Measurements from ENCODE around the gene POLA1. TPM values are rescaled to one million over a fixed set of nuclear protein-coding genes. Genes with fewer than 3 reads are reported as not detected.

The POLA1 gene
- total RNA-seq, 4 donors from 2014 or later = 5.7 to 13.9 (median 9.9) TPM

DNA sequence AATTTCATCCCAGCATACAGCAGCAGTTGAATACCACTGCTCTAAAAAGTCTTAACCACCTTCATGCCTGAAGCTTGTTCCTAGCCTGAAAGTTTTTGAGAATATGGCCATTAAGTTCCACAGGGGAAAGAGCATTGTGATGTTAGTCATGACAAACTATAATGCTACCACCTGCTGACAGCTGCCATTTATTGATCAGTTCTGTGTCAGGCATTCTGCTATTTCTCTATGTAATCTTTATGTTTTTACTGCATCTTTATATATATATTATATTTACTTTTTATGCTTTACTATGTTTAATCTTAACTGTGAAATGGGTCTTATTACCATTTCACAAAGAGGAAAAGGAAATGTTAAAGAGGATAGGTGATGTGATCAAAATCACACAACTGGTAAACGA, 268.1 kb downstream of the POLA1 start:
- no peak for ATAC-seq (ENCODE audit: low FRiP score)
- no peak for DNase-seq (ENCODE audit: low spot score)
- no peak for TF ChIP-seq CTCF (IDR thresholded peaks at IDR 0.05)

GRCh38 chrX:24963823-24964222, 270.1 kb downstream of the POLA1 start:
- no peak for DNase-seq (ENCODE audit: low spot score)
- TF ChIP-seq CTCF (IDR thresholded peaks at IDR 0.05) = no peak
- no peak for ATAC-seq (ENCODE audit: low FRiP score)

DNA sequence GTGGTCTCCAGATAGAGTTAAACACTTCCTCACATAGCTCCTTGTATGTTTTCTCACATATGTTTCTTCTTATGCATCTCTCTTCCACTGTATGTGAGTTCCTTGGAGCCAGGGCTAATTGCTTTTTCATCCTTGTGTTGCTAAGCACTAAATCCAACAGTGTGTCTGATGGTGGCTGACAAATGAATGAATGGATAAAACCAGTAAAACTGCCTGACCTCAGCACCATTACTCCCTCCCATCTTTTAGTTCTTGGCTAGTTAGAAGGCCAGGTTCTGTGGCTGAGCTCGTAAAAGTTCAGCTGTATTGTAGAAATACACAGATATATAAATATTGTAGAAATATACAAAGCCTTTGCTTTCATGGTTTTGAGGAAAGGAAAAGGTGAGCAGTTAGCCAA, 271.7 kb downstream of the POLA1 start:
- TF ChIP-seq CTCF (IDR thresholded peaks at IDR 0.05) = no peak
- no peak for ATAC-seq (ENCODE audit: low FRiP score)

GRCh38 chrX:24969812-24970211, 276.1 kb downstream of the POLA1 start:
- DNase-seq (ENCODE audit: low spot score) = no peak
- ATAC-seq (ENCODE audit: low FRiP score) = no peak
- no peak for TF ChIP-seq CTCF (IDR thresholded peaks at IDR 0.05)

More for the DNA sequence above, 271.7 kb downstream of the POLA1 start:
- DNase-seq (ENCODE audit: low spot score) = no peak

GRCh38 chrX:24979081-24979480, 285.4 kb downstream of the POLA1 start:
- DNase-seq (ENCODE audit: low spot score) (no peak), ATAC-seq (ENCODE audit: low FRiP score) (no peak)
- TF ChIP-seq CTCF (IDR thresholded peaks at IDR 0.05) = no peak

DNA sequence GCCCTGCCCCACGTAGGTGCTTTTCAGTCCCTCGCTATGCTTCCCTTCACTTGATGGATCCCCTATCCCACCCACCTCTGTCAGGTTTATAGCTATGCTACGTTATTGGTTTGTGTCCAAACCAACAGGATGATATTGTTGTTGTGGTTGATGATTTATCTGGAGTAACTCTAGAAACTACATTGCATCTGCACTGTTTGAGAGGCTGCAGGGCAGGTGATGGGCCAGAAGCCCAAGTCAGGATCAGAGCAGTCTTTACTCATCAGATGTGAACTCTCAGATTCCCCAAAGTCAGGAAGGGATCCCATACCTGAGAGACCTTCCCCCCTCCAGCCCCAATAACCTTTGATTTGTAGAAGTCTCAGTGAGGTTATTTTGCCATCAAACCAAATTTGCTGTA, 287.3 kb downstream of the POLA1 start:
- no peak for TF ChIP-seq CTCF (IDR thresholded peaks at IDR 0.05)
- ATAC-seq (ENCODE audit: low FRiP score) = no peak
- DNase-seq (ENCODE audit: low spot score) = no peak

DNA sequence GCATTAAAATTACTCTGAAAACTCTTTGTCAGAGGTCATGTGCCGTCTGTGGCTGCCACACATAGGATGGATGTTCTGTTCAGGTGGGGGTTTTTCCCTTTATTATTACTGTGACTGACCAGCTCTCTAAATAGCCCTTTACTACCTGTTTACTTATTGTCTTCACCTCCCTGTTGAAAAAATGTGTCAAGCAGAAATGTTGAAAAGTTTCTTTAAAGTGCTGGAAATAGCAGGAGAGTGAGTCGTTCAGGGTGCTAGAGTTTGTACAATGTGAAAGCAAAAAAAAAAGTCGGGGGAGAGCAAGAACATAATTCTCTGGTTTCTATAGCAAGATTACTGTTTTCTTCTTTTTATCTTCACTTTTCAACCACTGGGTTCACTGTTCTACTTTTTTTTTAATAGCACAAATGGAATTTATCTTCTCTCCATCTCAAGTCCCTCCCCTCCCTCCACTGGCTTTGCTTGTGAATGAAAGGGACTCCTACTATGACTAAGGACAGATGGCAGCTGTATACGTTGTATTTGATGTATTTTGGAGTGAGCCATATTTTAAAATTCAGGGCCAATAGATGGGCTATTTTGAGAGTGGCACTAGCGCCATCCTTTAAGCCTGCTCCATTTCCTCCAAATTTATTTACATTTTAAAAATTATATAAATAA, 288.7 kb downstream of the POLA1 start:
- ATAC-seq (ENCODE audit: low FRiP score) = no peak
- no peak for DNase-seq (ENCODE audit: low spot score)

More for the DNA sequence above, 288.7 kb downstream of the POLA1 start:
- no peak for TF ChIP-seq CTCF (IDR thresholded peaks at IDR 0.05)
